Dermis blood vessel endothelial cell (primary cell): Measurements from ENCODE around the gene KREMEN2. TPM values are rescaled to one million over a fixed set of nuclear protein-coding genes. Genes with fewer than 3 reads are reported as not detected.

Source experiments
- DNase-seq: peaks from one replicate; pipeline ENCODE4 v3.0.0; 2010
- total RNA-seq: library from RNA; depleted of rRNA; stranded (reverse); fragments of >200 nt; gene quantifications from 2 replicates; pipeline ENCODE4 v1.2.3, GENCODE V29; 2014

Gene KREMEN2
- total RNA-seq, 1 donor from 2014 or later: not detected

GRCh38 chr16:2966043-2966807, 2.1 kb downstream of the KREMEN2 start:
- DNase-seq: no peak

GRCh38 chr16:2966808-2967191, 2.7 kb downstream of the KREMEN2 start:
- DNase-seq: peak; percentile 13

GRCh38 chr16:2967211-2967631, 3.1 kb downstream of the KREMEN2 start:
- no peak for DNase-seq

DNA sequence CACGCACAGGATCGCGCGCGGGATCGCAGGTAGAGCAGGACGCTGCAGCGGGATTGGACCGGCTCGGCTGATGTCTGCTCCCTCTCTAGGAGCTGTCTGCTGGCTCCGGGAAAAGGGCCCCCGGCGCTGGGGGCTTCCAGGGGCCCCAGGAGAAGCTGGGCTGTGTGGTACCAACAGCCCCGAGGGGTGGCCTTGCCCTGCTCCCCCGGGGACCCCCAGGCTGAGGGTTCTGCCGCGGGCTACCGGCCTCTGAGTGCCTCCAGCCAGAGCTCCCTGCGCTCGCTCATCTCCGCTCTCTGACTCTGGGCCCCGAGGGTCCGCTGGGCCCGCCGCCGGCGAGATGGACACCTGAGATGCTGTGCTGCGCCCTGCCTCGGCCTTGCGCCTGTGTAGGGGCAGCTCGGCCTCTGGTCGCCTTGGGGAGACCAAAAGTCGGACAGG, 3.7 kb downstream of the KREMEN2 start:
- DNase-seq: no peak

DNA sequence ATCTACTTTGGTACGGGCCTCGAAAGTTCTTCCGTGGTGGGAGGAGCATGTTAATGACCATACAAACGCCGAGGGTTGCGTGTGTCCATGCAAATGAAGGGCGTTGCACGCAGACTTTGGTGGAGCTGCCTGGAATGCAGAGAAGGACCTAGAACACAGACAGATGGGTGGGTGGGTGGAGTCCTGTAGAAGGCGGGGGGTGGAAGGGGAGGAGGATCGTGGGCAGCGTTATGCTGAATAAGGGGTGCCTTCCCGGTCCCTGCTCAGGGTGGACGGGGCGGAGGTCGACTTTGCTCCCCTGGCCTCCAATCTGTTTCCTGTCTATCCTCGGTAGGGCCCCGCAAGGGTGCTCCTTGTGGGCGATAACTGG, 4.3 kb downstream of the KREMEN2 start:
- no peak for DNase-seq

GRCh38 chr16:2968738-2969544, 4.9 kb downstream of the KREMEN2 start, which contains the start of gene PAQR4:
Gene PAQR4 (plus strand): TSS chr16:2969348. CDS start chr16:2969675, 327 bp downstream.
- DNase-seq: peak; percentile 90

DNA sequence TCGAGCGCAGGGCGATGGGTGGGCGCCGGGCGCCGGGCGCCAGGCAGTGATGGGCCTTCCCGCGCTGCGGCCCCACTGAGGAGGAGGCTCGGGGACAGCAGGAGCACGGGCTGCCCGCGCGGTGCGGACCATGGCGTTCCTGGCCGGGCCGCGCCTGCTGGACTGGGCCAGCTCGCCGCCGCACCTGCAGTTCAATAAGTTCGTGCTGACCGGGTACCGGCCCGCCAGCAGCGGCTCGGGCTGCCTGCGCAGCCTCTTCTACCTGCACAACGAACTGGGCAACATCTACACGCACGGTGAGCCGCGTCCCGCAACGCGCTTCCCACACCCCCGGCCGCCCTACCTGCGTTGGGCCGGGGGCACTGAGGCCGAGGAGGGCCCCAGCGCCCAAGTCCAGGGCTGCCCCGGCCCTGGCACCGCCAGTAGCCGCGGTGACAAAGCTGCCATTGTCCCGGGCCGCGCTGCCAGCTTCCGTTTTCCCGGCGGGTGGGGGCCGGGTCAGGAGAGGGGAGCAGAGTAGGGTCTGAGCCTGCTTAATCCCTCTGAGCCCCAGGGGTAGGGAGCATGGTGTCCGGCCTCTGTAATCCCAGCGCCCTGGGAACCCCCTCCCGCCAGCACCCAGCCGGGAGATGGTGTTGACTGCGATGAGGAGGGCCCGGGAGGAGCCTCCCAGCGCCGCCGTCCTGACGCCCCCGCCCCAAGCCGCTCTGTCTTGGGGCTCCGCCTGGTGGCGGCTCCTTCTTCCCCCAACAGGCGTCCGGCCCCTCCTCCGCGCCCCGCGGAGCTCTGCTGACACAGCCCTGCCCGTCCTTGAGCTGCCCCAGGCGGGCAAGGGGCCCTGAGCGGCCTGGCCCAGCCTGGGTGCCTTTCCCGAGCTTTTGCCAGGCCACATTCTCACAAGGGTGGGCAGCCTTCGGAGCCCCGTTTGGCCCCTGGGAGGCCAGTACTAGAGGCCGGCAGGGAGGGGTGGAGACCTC, 5.8 kb downstream of the KREMEN2 start:
- peak; percentile 70 for DNase-seq

DNA sequence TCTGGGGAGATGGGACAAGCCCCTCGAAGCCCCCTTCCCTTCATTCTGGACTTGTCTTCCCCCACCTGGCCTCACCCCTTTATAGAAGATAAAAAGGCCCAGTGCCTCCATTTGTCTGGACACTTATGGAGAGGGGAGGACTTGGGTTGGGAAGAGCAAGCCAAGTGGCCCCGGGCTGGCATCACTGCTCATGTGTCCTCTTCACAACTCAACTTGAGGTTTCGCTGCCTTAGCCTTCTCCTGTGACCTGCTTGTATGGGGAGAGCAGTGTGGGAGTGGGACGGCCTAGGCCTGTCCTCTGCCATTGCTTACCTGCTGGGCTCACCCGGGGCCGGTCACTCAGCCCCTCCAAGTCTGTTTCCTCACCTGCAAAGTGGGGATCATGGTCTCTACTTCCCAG, 6.5 kb downstream of the KREMEN2 start:
- no peak for DNase-seq

DNA sequence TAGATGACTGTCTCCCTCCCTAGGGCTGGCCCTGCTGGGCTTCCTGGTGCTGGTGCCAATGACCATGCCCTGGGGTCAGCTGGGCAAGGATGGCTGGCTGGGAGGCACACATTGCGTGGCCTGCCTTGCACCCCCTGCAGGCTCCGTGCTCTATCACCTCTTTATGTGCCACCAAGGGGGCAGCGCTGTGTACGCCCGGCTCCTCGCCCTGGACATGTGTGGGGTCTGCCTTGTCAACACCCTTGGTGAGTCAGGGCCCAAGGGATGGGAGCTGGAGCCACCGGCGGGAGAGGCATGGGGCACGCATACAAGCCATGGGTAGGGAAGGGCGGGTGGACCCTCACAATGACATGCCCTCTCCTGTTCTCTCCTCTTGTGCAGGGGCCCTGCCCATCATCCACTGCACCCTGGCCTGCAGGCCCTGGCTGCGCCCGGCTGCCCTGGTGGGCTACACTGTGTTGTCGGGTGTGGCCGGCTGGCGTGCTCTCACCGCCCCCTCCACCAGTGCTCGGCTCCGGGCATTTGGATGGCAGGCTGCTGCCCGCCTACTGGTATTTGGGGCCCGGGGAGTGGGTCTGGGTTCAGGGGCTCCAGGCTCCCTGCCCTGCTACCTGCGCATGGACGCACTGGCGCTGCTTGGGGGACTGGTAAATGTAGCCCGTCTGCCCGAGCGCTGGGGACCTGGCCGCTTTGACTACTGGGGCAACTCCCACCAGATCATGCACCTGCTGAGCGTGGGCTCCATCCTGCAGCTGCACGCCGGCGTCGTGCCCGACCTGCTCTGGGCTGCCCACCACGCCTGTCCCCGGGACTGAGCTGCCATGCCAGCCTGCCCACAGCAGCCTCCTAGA, 7.3 kb downstream of the KREMEN2 start:
- DNase-seq: no peak

DNA sequence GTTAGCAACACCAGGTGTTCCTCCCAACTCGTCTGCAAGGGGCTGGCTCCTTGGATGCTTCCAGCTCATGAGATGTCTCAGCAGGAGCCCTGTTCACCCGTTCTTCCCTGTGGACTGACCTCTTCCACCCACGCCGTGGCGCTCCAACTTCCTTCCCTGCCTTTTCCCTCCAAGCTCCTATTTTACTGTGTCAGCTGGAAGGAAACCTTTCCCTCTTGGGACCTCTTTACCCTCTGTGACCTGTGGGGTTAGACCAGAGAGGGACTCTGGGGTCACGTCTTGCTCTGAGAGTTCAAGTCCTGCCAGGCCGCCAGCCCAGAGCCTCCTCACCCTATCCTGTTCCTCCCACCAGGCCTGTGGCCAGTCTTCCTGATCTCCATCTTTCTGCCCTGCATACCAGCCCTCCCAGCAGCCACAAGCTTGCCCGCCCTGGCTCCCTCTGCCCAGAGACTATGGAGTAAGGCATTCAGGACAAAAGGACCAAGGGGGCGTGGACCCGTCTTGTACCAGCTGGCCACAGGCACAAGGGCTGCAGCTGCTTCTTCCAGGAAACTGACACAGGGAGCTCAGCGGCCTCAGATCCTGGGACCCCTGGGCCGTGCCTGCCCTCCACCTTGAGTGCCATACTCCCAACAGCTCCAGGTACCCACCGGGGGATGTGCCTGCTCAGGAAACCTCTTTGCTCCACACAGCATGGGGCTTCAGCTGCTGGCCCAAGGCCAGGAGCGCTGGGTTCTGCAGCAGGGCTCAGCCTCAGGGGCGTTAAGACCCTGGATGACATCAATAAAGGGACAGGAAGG, 8.1 kb downstream of the KREMEN2 start:
- no peak for DNase-seq

GRCh38 chr16:2973093-2973492, 9.0 kb downstream of the KREMEN2 start:
- DNase-seq: no peak

- DNase-seq: no peak
Observed at GRCh38 chr16:2973605-2974318, 9.7 kb downstream of the KREMEN2 start.

DNA sequence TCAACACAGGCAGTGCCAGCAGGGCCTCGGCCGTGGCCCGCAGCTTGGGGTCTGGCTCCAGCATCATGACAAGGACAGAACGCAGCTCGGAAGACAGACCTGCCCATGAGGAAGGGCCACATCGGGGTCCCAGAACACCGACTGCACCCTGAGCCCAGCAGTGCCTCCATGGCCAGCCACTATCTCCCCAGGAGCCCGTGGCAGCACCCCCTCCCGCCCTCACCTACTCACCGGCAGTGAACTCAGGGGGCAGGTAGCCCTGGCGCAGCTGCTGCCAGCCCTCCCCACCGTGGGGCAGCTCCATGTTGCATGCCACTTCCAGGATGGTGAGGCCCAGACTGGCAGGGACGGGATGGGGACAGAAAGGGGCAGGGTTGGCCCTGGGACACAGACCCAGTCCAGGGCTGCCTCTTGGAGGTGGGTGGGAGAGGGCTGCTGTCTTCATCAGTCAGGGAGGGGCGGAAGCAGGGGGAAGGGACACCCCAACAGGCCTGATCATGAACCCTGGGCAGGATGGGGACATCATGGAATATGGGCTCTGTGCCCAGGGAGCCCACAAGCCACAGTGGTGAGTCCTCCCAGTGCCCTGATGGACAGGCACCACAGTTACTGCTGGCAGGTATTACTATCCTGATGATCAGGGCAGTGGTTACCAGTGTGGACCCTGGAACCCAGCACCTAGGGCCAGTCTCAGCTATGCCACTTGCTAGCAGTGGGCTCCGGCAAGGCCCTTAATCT, 10.4 kb downstream of the KREMEN2 start:
- no peak for DNase-seq

- DNase-seq: no peak
Observed at GRCh38 chr16:2975161-2975795, 11.2 kb downstream of the KREMEN2 start.

DNA sequence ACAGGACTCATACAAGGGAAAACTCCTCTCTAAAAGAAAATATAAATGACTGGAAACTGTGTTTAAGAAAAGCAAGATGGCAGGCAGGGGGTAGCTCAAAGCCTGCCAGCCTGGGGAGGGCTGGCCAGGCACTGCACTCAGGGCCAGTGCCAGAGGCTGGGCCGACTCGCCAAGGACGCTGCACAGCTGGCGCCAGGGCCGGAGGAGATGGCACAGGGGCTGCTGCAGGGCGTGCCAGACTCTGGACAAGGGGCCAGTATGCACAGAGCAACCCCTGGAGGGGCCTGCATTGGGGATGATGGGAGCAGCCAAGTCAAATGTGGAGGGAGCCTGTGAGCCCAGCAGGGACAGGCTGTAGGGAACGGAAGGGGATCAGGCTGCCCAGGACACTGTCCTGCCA, 12.1 kb downstream of the KREMEN2 start:
- no peak for DNase-seq

GRCh38 chr16:2976673-2977072, 12.6 kb downstream of the KREMEN2 start:
- no peak for DNase-seq

DNA sequence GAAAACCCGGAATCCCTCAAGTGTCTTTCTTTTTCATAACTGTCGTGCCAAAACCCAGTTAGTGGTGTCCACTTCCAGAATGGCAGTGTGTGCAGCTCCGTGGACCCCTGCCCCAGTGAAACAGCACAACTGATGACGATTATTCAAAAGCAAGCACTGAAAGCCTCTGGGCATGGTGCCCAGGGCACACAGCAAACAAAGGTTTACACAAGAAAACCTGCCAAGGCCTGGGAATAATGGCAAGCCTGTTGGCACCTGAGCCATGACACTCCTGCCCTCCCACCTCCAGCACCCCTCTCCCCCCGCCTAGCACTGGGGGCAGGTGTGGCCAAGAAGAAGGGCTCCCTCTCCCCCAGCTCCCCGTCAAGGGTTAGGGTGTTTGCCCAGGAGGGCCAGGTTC, 13.4 kb downstream of the KREMEN2 start:
- DNase-seq: no peak

GRCh38 chr16:2979669-2980226, 15.7 kb downstream of the KREMEN2 start:
- no peak for DNase-seq
